Neuronal stem cell (in vitro differentiated cells): ENCODE data around the gene DBF4B.

Experiments used
- DNase-seq: peaks from one replicate; pipeline ENCODE4 v3.0.0-alpha.2; 2013; ENCODE audit warnings: low spot score
- H2AFZ ChIP-seq: one replicate; pipeline ENCODE4 v1.6.1; 2013; ENCODE audit warnings: mild to moderate bottlenecking, low read length, inconsistent platforms
- H2AK5ac ChIP-seq: 2 replicates; pipeline ENCODE4 v1.6.1; 2013; ENCODE audit warnings: low read depth, mild to moderate bottlenecking, inconsistent platforms, low read length, moderate library complexity, mixed read lengths
- H2BK120ac ChIP-seq: 2 replicates; pipeline ENCODE4 v1.6.1; 2013; ENCODE audit warnings: low read depth, mild to moderate bottlenecking, inconsistent platforms, low read length, moderate library complexity, mixed read lengths
- H2BK12ac ChIP-seq: one replicate; pipeline ENCODE4 v1.6.1; 2013; ENCODE audit warnings: low read length, inconsistent platforms
- H2BK15ac ChIP-seq: 2 replicates; pipeline ENCODE4 v1.6.1; 2013; ENCODE audit warnings: mild to moderate bottlenecking, low read length, inconsistent platforms, mixed read lengths
- H2BK5ac ChIP-seq: one replicate; pipeline ENCODE4 v1.6.1; 2013; ENCODE audit warnings: inconsistent platforms, mild to moderate bottlenecking, low read length, moderate library complexity
- H3K14ac ChIP-seq: one replicate; pipeline ENCODE4 v1.6.1; 2013; ENCODE audit warnings: low read length, inconsistent platforms
- H3K18ac ChIP-seq: 2 replicates; pipeline ENCODE4 v1.6.1; 2013; ENCODE audit warnings: low read length, inconsistent platforms
- H3K23ac ChIP-seq: 2 replicates; pipeline ENCODE4 v1.6.1; 2013; ENCODE audit warnings: low read depth, mild to moderate bottlenecking, mixed read lengths, low read length, inconsistent platforms; ENCODE audit not compliant: poor library complexity
- H3K27ac ChIP-seq: replicated peaks from 3 replicates; pipeline ENCODE4 v1.5.1; 2013; ENCODE audit warnings: low read length, inconsistent platforms
- H3K27me3 ChIP-seq, 3 experiments: 2 replicates each; pipeline ENCODE4 v1.6.1; 2013; ENCODE audit warnings: low read length in 3 of 3, mild to moderate bottlenecking in 2 of 3, inconsistent platforms in 1 of 3, low read depth in 1 of 3, mixed read lengths in 1 of 3, moderate library complexity in 1 of 3; ENCODE audit not compliant: control insufficient read depth in 3 of 3, insufficient read depth in 3 of 3
- H3K36me3 ChIP-seq, 2 donors: replicated peaks in 1 of 2; 2 replicates each; pipeline ENCODE4 v1.6.1; 2013; ENCODE audit warnings: low read length in 2 of 2; ENCODE audit not compliant: control insufficient read depth in 2 of 2, insufficient read depth in 2 of 2
- H3K4ac ChIP-seq: 2 replicates; pipeline ENCODE4 v1.6.1; 2013; ENCODE audit warnings: inconsistent platforms, mild to moderate bottlenecking, low read length, moderate library complexity
- H3K4me1 ChIP-seq, 2 donors: 1 replicate in 1 of 2; 2 replicates in 1 of 2; pipeline ENCODE4 v1.6.1; 2013; ENCODE audit warnings: low read length in 2 of 2, low read depth in 1 of 2; ENCODE audit not compliant: control insufficient read depth in 2 of 2, insufficient read depth in 1 of 2
- H3K4me2 ChIP-seq: one replicate; pipeline ENCODE4 v1.6.1; 2013; ENCODE audit warnings: mild to moderate bottlenecking, low read length, inconsistent platforms; ENCODE audit not compliant: insufficient read depth, poor library complexity, severe bottlenecking
- H3K4me3 ChIP-seq, 2 donors: 2 replicates each; pipeline ENCODE4 v1.5.1; 2013; ENCODE audit warnings: low read length in 2 of 2, mild to moderate bottlenecking in 2 of 2, inconsistent platforms in 1 of 2, moderate library complexity in 1 of 2
- H3K79me1 ChIP-seq: one replicate; pipeline ENCODE4 v1.6.1; 2013; ENCODE audit warnings: low read depth, mild to moderate bottlenecking, inconsistent platforms, low read length, moderate library complexity
- H3K9ac ChIP-seq: one replicate; pipeline ENCODE4 v1.6.1; 2013; ENCODE audit warnings: mild to moderate bottlenecking, low read depth, low read length, inconsistent platforms; ENCODE audit not compliant: poor library complexity
- H3K9me3 ChIP-seq, 2 donors: replicated peaks in 1 of 2; 2 replicates each; pipeline versions ENCODE3 to v1.6.1; 2013; ENCODE audit warnings: low read length in 2 of 2, mild to moderate bottlenecking in 2 of 2, inconsistent platforms in 1 of 2, low read depth in 1 of 2, mixed read lengths in 1 of 2, moderate library complexity in 1 of 2; ENCODE audit not compliant: control insufficient read depth in 2 of 2, insufficient read depth in 1 of 2
- H4K8ac ChIP-seq: one replicate; pipeline ENCODE4 v1.6.1; 2013; ENCODE audit warnings: low read depth, mild to moderate bottlenecking, inconsistent platforms, low read length, moderate library complexity
- H4K91ac ChIP-seq: one replicate; pipeline ENCODE4 v1.6.1; 2013; ENCODE audit warnings: low read length, low read depth, mild to moderate bottlenecking, inconsistent platforms; ENCODE audit not compliant: poor library complexity
- WGBS, 2 donors: extraction: QIAGEN DNeasy Blood & Tissue Kit; methylation state at CpG; one replicate each; pipeline ENCODE4 v1.1.7; 2013; ENCODE audit warnings: missing lambda C conversion rate in 2 of 2, mixed read lengths in 1 of 2; ENCODE audit not compliant: insufficient read length in 2 of 2, insufficient replicate concordance in 1 of 2; ENCODE audit errors: extremely low coverage in 2 of 2; 5-methylcytosine and 5-hydroxymethylcytosine counted together

DBF4B gene

DNA sequence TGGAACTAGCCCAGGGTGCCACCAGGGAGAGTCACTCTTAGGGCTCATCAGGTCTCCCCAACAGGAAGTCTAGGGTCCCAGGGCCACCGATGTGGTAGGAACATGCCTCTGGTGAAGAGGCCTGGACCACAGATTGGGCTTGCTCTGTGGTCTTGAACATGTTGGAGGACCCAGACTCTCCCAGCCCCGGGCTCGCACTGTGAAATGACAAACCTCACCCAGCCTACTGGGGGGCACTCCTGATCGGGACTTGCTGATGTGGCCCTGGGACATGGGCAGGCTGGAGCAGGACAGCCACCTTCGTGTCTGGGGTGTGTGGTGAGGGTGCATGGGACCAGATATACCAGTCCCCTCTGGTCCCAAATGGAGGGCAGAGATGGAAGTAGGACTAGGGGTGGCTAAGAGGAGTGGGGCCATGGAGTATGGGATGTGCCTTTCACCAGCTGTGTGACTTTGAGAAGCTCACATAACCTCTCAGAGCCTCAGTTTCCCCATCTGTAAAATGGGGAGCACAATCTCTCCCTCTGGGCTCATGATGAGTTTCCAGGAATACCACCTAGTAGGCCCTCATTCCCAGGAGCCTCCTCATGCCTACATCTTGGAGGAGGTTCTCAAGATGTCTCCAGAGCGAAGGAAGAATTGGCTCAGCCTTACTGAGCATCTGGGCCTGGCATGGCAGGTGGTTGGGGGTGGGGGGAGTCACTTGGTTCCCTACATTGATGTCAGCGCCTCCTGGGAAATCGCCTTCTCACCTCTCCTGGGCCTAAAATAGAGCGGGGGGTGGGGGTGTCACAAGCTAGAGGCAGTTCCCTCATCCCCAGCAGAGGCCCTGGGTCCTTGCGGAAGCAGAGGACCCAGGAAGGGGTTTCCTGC is 48.8 kb downstream of the DBF4B start:
- Histone ChIP-seq H3K4me2 (no peak overlapping the region), H2AK5ac (peak overlapping the region; percentile 3), H3K4me1 (peaks cover 4 to 6% of the 10 kb centered on the region in 2 donors), H3K4ac (no peak overlapping the region), H3K14ac (peak overlapping the region; percentile 2), H2BK12ac (no peak overlapping the region), H2BK5ac (peak overlapping the region; percentile 75), H3K27ac (no peak overlapping the region), H2BK15ac (no peak overlapping the region), H4K8ac (no peak overlapping the region), H3K18ac (no peak overlapping the region), H3K79me1 (no peaks in the 10 kb centered on the region), H4K91ac (no peak overlapping the region), H3K36me3 (no peaks in the 10 kb centered on the region), H3K9ac (no peak overlapping the region), H3K4me3 (no peak overlapping the region), H3K27me3 (peaks cover 2 to 36% (median 29%) of the 10 kb centered on the region in 3 experiments), H2BK120ac (no peak overlapping the region), H3K23ac (no peak overlapping the region), H2AFZ (no peak overlapping the region), H3K9me3 (peaks cover 0 to 3% of the 10 kb centered on the region in 2 donors)
- WGBS, 2 donors: no CpG with 5 or more reads among the region's 10 CpGs
- no peak for DNase-seq

DNA sequence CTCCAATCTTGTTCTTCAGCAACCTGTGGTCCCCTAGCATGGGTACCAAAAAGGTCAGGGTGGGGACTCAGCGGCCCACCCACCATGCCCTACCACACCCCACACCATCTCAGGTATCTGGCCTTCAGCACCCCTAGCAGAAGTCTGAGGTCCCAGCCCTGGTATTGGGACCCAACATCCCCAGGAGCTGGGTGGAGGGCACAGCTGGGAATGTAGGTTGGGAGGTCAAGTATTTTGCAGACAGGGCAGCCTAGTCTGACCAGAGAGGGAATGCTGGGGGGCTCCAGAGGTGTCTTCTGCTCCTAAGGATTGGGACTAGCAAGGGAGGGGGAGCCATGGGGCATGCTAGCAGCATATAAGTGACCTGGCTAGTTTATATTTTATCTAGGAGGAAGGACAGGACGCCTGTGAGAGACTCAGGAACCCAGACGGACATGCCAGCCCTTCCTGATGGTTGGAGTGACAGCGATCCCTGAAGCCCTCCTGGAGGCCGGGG is 49.5 kb downstream of the DBF4B start:
- H3K18ac ChIP-seq: peak overlapping the region; percentile 91
- no peak overlapping the region for H2BK15ac ChIP-seq
- peak overlapping the region; percentile 97 for H3K4me2 ChIP-seq
- H3K9me3 ChIP-seq: peaks cover 0 to 3% of the 10 kb centered on the region in 2 donors
- H3K27ac ChIP-seq: no peak overlapping the region
- H2AFZ ChIP-seq: peak overlapping the region; percentile 95
- H3K4me3 ChIP-seq: no peak overlapping the region
- peaks cover 2 to 39% (median 29%) of the 10 kb centered on the region in 3 experiments for H3K27me3 ChIP-seq
- no CpG with 5 or more reads among the region's 5 CpGs for WGBS, 2 donors
- no peak overlapping the region for H4K91ac ChIP-seq
- H3K14ac ChIP-seq: no peak overlapping the region
- H3K9ac ChIP-seq: no peak overlapping the region
- H2BK12ac ChIP-seq: peak overlapping the region; percentile 73
- H3K79me1 ChIP-seq: no peaks in the 10 kb centered on the region
- no peak overlapping the region for H2BK120ac ChIP-seq
- no peak overlapping the region for H4K8ac ChIP-seq
- H3K36me3 ChIP-seq: no peaks in the 10 kb centered on the region
- DNase-seq: no peak
- peaks cover 4 to 6% of the 10 kb centered on the region in 2 donors for H3K4me1 ChIP-seq
- H2AK5ac ChIP-seq: peak overlapping the region; percentile 56
- H3K23ac ChIP-seq: peak overlapping the region; percentile 43
- H2BK5ac ChIP-seq: peak overlapping the region; percentile 75
- no peak overlapping the region for H3K4ac ChIP-seq

DNA sequence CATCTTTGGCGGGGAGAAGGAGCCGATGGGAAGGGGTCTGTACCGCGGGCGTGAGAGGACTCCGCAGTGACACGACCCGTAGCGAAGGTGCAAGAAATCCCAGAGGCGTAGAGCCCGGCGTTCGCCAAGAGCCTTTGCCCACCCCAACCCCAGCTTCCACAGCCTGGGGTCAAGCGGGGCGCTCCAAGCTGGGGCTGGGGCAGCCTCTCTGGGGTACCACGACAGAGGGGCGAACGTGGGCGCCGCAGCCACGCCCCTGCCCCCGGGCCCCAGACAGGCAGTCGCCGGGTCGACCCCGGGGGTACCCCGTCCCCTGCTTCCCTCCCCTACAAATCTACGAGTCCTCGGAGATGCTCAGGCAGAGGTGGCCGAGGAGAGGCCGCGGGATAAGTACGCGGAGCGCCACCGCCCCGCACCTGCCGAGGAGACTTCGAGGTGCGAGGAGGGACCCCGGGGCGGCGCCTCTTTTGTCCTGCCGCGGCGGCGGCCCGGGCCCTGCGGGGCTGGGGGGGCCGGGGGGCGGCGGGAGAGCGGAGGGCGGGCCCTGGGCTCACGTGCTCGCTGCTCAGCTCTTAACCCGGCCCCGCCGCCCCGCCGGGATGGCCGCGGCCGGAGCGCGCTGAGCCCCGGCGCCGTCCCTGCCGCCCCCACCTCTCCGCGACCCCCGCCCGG is 50.1 kb downstream of the DBF4B start, which contains the start of gene ADAM11:
TSS of gene ADAM11 (plus strand) at position 575 of the 672 bp plus-strand sequence. CDS start 212 bp downstream, outside the sequence.
- H3K9me3 ChIP-seq: peaks cover 0 to 3% of the 10 kb centered on the region in 2 donors
- peaks cover 2 to 39% (median 29%) of the 10 kb centered on the region in 3 experiments for H3K27me3 ChIP-seq
- H3K79me1 ChIP-seq: peaks cover 1% of the 10 kb centered on the region
- peak within 1 kb of the TSS; percentile 48 to 77 for H3K4me3 ChIP-seq
- peak within 1 kb of the TSS; percentile 93 for H3K18ac ChIP-seq
- H3K9ac ChIP-seq: peak within 1 kb of the TSS; percentile 86
- no peak for DNase-seq
- H3K23ac ChIP-seq: peak within 1 kb of the TSS; percentile 73
- peak within 1 kb of the TSS; percentile 82 for H2BK5ac ChIP-seq
- H4K8ac ChIP-seq: no peak within 1 kb of the TSS
- H3K4me1 ChIP-seq: peaks cover 4 to 6% of the 10 kb centered on the region in 2 donors
- peak within 1 kb of the TSS; percentile 97 for H3K4me2 ChIP-seq
- peak within 1 kb of the TSS; percentile 84 for H2BK12ac ChIP-seq
- peak within 1 kb of the TSS; percentile 89 for H3K14ac ChIP-seq
- no CpG with 5 or more reads among the region's 74 CpGs for WGBS, 2 donors
- peak within 1 kb of the TSS; percentile 95 for H2AFZ ChIP-seq
- no peaks in the 10 kb centered on the region for H3K36me3 ChIP-seq
- H2AK5ac ChIP-seq: peak within 1 kb of the TSS; percentile 96
- H2BK120ac ChIP-seq: peak within 1 kb of the TSS; percentile 94
- H2BK15ac ChIP-seq: peak within 1 kb of the TSS; percentile 99
- H3K27ac ChIP-seq: no peak within 1 kb of the TSS
- H4K91ac ChIP-seq: no peak within 1 kb of the TSS
- peak within 1 kb of the TSS; percentile 76 for H3K4ac ChIP-seq
